Stimulated activated naive CD8-positive, alpha-beta T cell treated with anti-CD3 and anti-CD28 coated beads, Interleukin-15, Interleukin-2, amounts not matched to agents 100 U/mL and 50 U/mL, for 24 hours (primary cell): ENCODE results near the gene CYBB.
"Not testable (repeated sequence)": the region's sequence is repeated elsewhere in the genome, so short reads cannot be mapped to it uniquely, and the experiment has no call there.

ENCODE experiments used
- ATAC-seq: fragments of 150-1000 bp; cut with Tn5 transposase; one replicate; pipeline ENCODE4 v1.10.0; 2021
- DNase-seq: peaks from one replicate; pipeline ENCODE4 v3.0.0; 2021

The CYBB gene

GRCh38 chrX:37779857-37780256, at the start of gene CYBB:
Gene CYBB (plus strand): TSS chrX:37780059. CDS start chrX:37780078, 19 bp downstream.
- DNase-seq (no peak), ATAC-seq (no peak)

- ATAC-seq (no peak), DNase-seq (peak; percentile 73)
Measured at GRCh38 chrX:37745354-37745753, 34.5 kb upstream of the CYBB start.

- ATAC-seq (peak; percentile 57), DNase-seq (no peak)
Measured at GRCh38 chrX:37745835-37746217, 34.0 kb upstream of the CYBB start.

- peak; percentile 55 for DNase-seq
Measured at GRCh38 chrX:37746218-37746941, 33.5 kb upstream of the CYBB start.

GRCh38 chrX:37746951-37747350, 32.9 kb upstream of the CYBB start:
- ATAC-seq, result no peak
- no peak for DNase-seq

More at GRCh38 chrX:37746218-37746941, 33.5 kb upstream of the CYBB start:
- ATAC-seq, result peak; percentile 89

- DNase-seq (no peak), ATAC-seq (no peak)
Measured at GRCh38 chrX:37752281-37752680, 27.6 kb upstream of the CYBB start.

GRCh38 chrX:37752936-37753335, 26.9 kb upstream of the CYBB start:
- ATAC-seq, result no peak
- no peak for DNase-seq

GRCh38 chrX:37753384-37753783, 26.5 kb upstream of the CYBB start:
- no peak for DNase-seq
- peak; percentile 47 for ATAC-seq

- DNase-seq (no peak), ATAC-seq (peak; percentile 33)
Measured at GRCh38 chrX:37754516-37754915, 25.3 kb upstream of the CYBB start.

- DNase-seq (no peak), ATAC-seq (peak; percentile 84)
Measured at GRCh38 chrX:37755025-37755424, 24.8 kb upstream of the CYBB start.

GRCh38 chrX:37757082-37757481, 22.8 kb upstream of the CYBB start:
- ATAC-seq (no peak), DNase-seq (no peak)

GRCh38 chrX:37759351-37759750, 20.5 kb upstream of the CYBB start:
- DNase-seq, result no peak

GRCh38 chrX:37759878-37760418, 19.9 kb upstream of the CYBB start:
- ATAC-seq (peak; percentile 19), DNase-seq (no peak)

More at GRCh38 chrX:37759351-37759750, 20.5 kb upstream of the CYBB start:
- ATAC-seq, result no peak

- ATAC-seq (no peak), DNase-seq (no peak)
Measured at GRCh38 chrX:37763400-37763799, 16.5 kb upstream of the CYBB start.

- DNase-seq, result no peak
- no peak for ATAC-seq
Measured at GRCh38 chrX:37765507-37765906, 14.4 kb upstream of the CYBB start.

- no peak for DNase-seq
- ATAC-seq, result no peak
Measured at GRCh38 chrX:37767430-37767829, 12.4 kb upstream of the CYBB start.

- ATAC-seq, DNase-seq: not testable (repeated sequence)
Measured at GRCh38 chrX:37768866-37769265, 11.0 kb upstream of the CYBB start.

GRCh38 chrX:37776283-37776986, 3.4 kb upstream of the CYBB start:
- no peak for DNase-seq
- peak; percentile 69 for ATAC-seq

GRCh38 chrX:37776987-37777325, 2.9 kb upstream of the CYBB start:
- no peak for ATAC-seq
- no peak for DNase-seq

- no peak for ATAC-seq
- DNase-seq, result no peak
Measured at GRCh38 chrX:37781081-37781480, 1.2 kb downstream of the CYBB start.

GRCh38 chrX:37781814-37782213, 2.0 kb downstream of the CYBB start:
- no peak for DNase-seq

GRCh38 chrX:37782359-37782758, 2.5 kb downstream of the CYBB start:
- DNase-seq (no peak), ATAC-seq (no peak)

More at GRCh38 chrX:37781814-37782213, 2.0 kb downstream of the CYBB start:
- ATAC-seq, result no peak

- ATAC-seq, result no peak
- no peak for DNase-seq
Measured at GRCh38 chrX:37783305-37783704, 3.4 kb downstream of the CYBB start.
